Measurements from ENCODE around the gene LITAF. TPM values are rescaled to one million over a fixed set of nuclear protein-coding genes. Genes with fewer than 3 reads are reported as not detected.

LITAF gene
- total RNA-seq, 1 experiment from 2014 or later = 73.0 TPM

DNA sequence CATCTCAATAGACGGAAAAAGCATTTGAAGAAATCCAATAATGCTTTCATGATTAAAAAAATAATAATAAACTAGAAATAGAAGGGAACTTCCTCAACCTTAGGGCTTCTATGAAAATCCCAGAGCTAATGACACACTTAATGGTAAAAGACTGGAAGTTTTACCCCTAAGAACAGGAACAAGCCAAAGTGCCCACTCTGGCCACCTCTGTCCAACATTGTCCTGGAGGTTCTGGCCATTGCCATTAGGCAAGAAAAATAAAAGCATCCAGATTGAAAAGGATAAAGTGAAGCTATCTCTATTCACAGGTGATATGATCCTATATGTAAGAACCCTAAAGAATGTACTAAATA, 2.5 kb upstream of the LITAF start:
- Mint-ChIP-seq H3K36me3 (peaks cover 11% of the 10 kb centered on the region), H3K27me3 (ENCODE audit: low read depth) (peaks cover 40% of the 10 kb centered on the region), H3K9me3 (peaks cover 6% of the 10 kb centered on the region), H3K4me3 (no peak overlapping the region), H3K27ac (no peak overlapping the region), H3K4me1 (peaks cover 20% of the 10 kb centered on the region)
- no peak for TF ChIP-seq SP1 (CRISPR knock-in tag; conservative IDR thresholded peaks at IDR 0.05)
- TF ChIP-seq, protein P1, sequence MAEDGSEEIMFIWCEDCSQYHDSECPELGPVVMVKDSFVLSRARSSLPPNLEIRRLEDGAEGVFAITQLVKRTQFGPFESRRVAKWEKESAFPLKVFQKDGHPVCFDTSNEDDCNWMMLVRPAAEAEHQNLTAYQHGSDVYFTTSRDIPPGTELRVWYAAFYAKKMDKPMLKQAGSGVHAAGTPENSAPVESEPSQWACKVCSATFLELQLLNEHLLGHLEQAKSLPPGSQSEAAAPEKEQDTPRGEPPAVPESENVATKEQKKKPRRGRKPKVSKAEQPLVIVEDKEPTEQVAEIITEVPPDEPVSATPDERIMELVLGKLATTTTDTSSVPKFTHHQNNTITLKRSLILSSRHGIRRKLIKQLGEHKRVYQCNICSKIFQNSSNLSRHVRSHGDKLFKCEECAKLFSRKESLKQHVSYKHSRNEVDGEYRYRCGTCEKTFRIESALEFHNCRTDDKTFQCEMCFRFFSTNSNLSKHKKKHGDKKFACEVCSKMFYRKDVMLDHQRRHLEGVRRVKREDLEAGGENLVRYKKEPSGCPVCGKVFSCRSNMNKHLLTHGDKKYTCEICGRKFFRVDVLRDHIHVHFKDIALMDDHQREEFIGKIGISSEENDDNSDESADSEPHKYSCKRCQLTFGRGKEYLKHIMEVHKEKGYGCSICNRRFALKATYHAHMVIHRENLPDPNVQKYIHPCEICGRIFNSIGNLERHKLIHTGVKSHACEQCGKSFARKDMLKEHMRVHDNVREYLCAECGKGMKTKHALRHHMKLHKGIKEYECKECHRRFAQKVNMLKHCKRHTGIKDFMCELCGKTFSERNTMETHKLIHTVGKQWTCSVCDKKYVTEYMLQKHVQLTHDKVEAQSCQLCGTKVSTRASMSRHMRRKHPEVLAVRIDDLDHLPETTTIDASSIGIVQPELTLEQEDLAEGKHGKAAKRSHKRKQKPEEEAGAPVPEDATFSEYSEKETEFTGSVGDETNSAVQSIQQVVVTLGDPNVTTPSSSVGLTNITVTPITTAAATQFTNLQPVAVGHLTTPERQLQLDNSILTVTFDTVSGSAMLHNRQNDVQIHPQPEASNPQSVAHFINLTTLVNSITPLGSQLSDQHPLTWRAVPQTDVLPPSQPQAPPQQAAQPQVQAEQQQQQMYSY (CRISPR knock-in tag; IDR thresholded peaks at IDR 0.05) = no peak
- DNase-seq (ENCODE audit: low spot score) (no peak), ATAC-seq (no peak)
- CTCF ChIA-PET = interaction anchor here (0.6 kb wide), 1 partner anchor 218 kb away, joined by 3 read pairs; no protein-coding TSS in a partner anchor
- POLR2A ChIA-PET = no interaction called here

DNA sequence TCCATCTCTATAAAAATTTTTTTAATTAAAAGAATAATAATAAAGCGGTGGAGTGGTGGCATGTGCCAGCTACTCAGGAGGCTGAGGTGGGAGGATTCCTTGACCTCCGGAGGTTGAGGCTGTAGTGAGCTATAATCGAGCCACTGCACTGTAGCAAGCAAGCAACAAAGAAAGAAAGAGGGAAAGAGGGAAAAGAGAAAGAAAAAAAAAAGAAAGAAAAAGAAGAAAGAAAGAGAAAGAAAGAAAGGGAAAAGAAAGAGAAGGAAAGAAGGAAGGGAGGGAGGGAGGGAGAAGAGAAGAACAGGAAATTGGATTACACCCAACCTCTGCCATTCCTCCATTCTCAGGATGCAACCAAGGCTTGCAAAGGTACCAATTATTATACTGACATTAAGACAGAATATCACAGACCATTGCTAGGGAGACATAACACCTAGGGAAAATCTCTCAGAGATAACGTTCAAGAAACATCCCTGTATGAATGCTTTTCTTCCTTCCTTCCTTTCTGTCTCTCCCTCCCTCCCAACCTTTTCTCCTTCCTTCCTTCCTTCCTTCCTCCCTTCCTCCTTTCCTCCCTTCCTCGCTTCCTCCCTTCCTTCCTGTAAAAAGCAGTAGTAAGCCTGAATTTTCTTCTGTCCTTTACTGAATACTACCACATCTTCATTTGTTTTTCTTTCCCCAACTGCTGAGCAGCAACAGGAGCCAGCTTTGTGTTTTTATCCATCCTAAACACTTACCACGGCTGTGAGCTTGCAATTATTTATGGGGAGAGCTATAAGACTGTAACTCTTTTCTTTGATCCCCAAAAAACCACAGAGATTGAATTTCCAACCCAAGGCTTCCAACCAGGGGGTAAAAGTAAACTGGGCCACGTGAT, 1.8 kb upstream of the LITAF start:
- ATAC-seq (no peak), DNase-seq (ENCODE audit: low spot score) (no peak)
- TF ChIP-seq MXD4 (CRISPR knock-in tag; IDR thresholded peaks at IDR 0.05; ENCODE audit: borderline replicate concordance) (no peak), ZNF423 (CRISPR knock-in tag; IDR thresholded peaks at IDR 0.05) (no peak), CREB1 (CRISPR knock-in tag; IDR thresholded peaks at IDR 0.05) (no peak), TCF7 (CRISPR knock-in tag; IDR thresholded peaks at IDR 0.05; ENCODE audit: low read depth) (no peak)
- Mint-ChIP-seq H3K4me3 (no peak overlapping the region), H3K9me3 (peaks cover 6% of the 10 kb centered on the region), H3K4me1 (peaks cover 25% of the 10 kb centered on the region), H3K27ac (no peak overlapping the region), H3K36me3 (peaks cover 16% of the 10 kb centered on the region), H3K27me3 (ENCODE audit: low read depth) (peaks cover 46% of the 10 kb centered on the region)
- ChIA-PET POLR2A (no interaction called here), CTCF (interaction anchor here (0.6 to 1.0 kb wide), 2 partner anchors 52 to 217 kb away, joined by 3 to 8 read pairs; no protein-coding TSS in a partner anchor)

GRCh38 chr16:11587643-11588247, 1.0 kb upstream of the LITAF start:
- peak overlapping the region; percentile 92; the same call in 1 of the 2 replicates for H3K27ac Mint-ChIP-seq
- H3K27me3 Mint-ChIP-seq (ENCODE audit: low read depth) = peaks cover 54% of the 10 kb centered on the region
- no peak for ATAC-seq
- H3K36me3 Mint-ChIP-seq = peaks cover 16% of the 10 kb centered on the region
- ChIA-PET POLR2A (interaction anchor here (0.6 to 2.4 kb wide), 3 partner anchors 10 to 341 kb away, joined by 3 to 10 read pairs (median 10); no protein-coding TSS in a partner anchor), CTCF (interaction anchor here (0.5 to 2.8 kb wide), 7 partner anchors 10 to 236 kb away, joined by 3 to 14 read pairs (median 4); no protein-coding TSS in a partner anchor)
- H3K4me1 Mint-ChIP-seq = peaks cover 31% of the 10 kb centered on the region
- peaks cover 6% of the 10 kb centered on the region for H3K9me3 Mint-ChIP-seq
- peak overlapping the region; percentile 81 for H3K4me3 Mint-ChIP-seq
- no peak for DNase-seq (ENCODE audit: low spot score)
- TF ChIP-seq, protein P2, sequence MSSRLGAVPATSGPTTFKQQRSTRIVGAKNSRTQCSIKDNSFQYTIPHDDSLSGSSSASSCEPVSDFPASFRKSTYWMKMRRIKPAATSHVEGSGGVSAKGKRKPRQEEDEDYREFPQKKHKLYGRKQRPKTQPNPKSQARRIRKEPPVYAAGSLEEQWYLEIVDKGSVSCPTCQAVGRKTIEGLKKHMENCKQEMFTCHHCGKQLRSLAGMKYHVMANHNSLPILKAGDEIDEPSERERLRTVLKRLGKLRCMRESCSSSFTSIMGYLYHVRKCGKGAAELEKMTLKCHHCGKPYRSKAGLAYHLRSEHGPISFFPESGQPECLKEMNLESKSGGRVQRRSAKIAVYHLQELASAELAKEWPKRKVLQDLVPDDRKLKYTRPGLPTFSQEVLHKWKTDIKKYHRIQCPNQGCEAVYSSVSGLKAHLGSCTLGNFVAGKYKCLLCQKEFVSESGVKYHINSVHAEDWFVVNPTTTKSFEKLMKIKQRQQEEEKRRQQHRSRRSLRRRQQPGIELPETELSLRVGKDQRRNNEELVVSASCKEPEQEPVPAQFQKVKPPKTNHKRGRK (CRISPR knock-in tag; IDR thresholded peaks at IDR 0.05; ENCODE audit: borderline replicate concordance) = no peak
- no peak for TF ChIP-seq SOX15 (CRISPR knock-in tag; IDR thresholded peaks at IDR 0.05)
- TF ChIP-seq, protein P3, sequence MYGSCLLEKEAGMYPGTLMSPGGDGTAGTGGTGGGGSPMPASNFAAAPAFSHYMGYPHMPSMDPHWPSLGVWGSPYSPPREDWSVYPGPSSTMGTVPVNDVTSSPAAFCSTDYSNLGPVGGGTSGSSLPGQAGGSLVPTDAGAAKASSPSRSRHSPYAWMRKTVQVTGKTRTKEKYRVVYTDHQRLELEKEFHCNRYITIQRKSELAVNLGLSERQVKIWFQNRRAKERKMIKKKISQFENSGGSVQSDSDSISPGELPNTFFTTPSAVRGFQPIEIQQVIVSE (CRISPR knock-in tag; IDR thresholded peaks at IDR 0.05; ENCODE audit: borderline replicate concordance) = no peak
- no peak for TF ChIP-seq FOXK1 (CRISPR knock-in tag; IDR thresholded peaks at IDR 0.05)
- TF ChIP-seq, protein P4, sequence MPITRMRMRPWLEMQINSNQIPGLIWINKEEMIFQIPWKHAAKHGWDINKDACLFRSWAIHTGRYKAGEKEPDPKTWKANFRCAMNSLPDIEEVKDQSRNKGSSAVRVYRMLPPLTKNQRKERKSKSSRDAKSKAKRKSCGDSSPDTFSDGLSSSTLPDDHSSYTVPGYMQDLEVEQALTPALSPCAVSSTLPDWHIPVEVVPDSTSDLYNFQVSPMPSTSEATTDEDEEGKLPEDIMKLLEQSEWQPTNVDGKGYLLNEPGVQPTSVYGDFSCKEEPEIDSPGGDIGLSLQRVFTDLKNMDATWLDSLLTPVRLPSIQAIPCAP (CRISPR knock-in tag; IDR thresholded peaks at IDR 0.05) = no peak
- no peak for TF ChIP-seq GRHL2 (CRISPR knock-in tag; IDR thresholded peaks at IDR 0.05; ENCODE audit: insufficient replicate concordance, severe bottlenecking)
- TF ChIP-seq MXD4 (CRISPR knock-in tag; IDR thresholded peaks at IDR 0.05; ENCODE audit: borderline replicate concordance) = no peak
- no peak for TF ChIP-seq ZNF425 (CRISPR knock-in tag; conservative IDR thresholded peaks at IDR 0.05)
- no peak for TF ChIP-seq CREB1 (CRISPR knock-in tag; IDR thresholded peaks at IDR 0.05)
- no peak for TF ChIP-seq ZNF317 (CRISPR knock-in tag; IDR thresholded peaks at IDR 0.05; ENCODE audit: borderline replicate concordance, low read depth)
- TF ChIP-seq, protein P5, sequence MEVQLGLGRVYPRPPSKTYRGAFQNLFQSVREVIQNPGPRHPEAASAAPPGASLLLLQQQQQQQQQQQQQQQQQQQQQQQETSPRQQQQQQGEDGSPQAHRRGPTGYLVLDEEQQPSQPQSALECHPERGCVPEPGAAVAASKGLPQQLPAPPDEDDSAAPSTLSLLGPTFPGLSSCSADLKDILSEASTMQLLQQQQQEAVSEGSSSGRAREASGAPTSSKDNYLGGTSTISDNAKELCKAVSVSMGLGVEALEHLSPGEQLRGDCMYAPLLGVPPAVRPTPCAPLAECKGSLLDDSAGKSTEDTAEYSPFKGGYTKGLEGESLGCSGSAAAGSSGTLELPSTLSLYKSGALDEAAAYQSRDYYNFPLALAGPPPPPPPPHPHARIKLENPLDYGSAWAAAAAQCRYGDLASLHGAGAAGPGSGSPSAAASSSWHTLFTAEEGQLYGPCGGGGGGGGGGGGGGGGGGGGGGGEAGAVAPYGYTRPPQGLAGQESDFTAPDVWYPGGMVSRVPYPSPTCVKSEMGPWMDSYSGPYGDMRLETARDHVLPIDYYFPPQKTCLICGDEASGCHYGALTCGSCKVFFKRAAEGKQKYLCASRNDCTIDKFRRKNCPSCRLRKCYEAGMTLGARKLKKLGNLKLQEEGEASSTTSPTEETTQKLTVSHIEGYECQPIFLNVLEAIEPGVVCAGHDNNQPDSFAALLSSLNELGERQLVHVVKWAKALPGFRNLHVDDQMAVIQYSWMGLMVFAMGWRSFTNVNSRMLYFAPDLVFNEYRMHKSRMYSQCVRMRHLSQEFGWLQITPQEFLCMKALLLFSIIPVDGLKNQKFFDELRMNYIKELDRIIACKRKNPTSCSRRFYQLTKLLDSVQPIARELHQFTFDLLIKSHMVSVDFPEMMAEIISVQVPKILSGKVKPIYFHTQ (CRISPR knock-in tag; IDR thresholded peaks at IDR 0.05) = no peak
- no peak for TF ChIP-seq TEAD4 (CRISPR knock-in tag; IDR thresholded peaks at IDR 0.05)
- TF ChIP-seq SMAD3 (CRISPR knock-in tag; IDR thresholded peaks at IDR 0.05; ENCODE audit: borderline replicate concordance) = no peak
